Posterior cingulate gyrus (tissue), 11 donors: Measurements from ENCODE around the gene GATA2.
A peak's percentile ranks its signal among the peaks of the same experiment; 100 is the strongest.

Source experiments
- DNase-seq, 10 donors: peaks; one replicate each; pipeline versions ENCODE4 v3.0.0 to v3.0.0-alpha.2; 2020 to 2021; ENCODE audit warnings: mixed read lengths in 3 of 10
- intact Hi-C: fragments of 100-400 bp; cut with DNase I; formaldehyde crosslinking; loops from one replicate; pipeline ENCODE4 v1.15.1; 2023

GATA2 gene

GRCh38 chr3:128462931-128463330 lies 30.1 kb downstream of the GATA2 start:
- intact Hi-C loops, result no loop called here
- peak in 1 of 10 donors; percentile 27 for DNase-seq

- peak in 2 of 10 donors; percentile 55 to 78 for DNase-seq
- intact Hi-C loops, result no loop called here
Measured at GRCh38 chr3:128462341-128462910, 30.6 kb downstream of the GATA2 start.

- intact Hi-C loops, result no loop called here
- peak in 2 of 10 donors; percentile 35 to 62 for DNase-seq
Measured at GRCh38 chr3:128461731-128462130, 31.3 kb downstream of the GATA2 start.

GRCh38 chr3:128459461-128459820 lies 33.6 kb downstream of the GATA2 start:
- DNase-seq, result peak in 2 of 10 donors; percentile 46 to 74
- intact Hi-C loops, result no loop called here

GRCh38 chr3:128458746-128459460 lies 34.1 kb downstream of the GATA2 start:
- DNase-seq, result peak in 2 of 10 donors; percentile 55 to 65
- intact Hi-C loops, result no loop called here

GRCh38 chr3:128457937-128458336 lies 35.1 kb downstream of the GATA2 start:
- DNase-seq, result peak in 2 of 10 donors; percentile 45 to 47
- intact Hi-C loops, result no loop called here

GRCh38 chr3:128456776-128457715 lies 36.0 kb downstream of the GATA2 start:
- intact Hi-C loops, result no loop called here
- DNase-seq, result peak in 2 of 10 donors; percentile 42 to 66

GRCh38 chr3:128455786-128456748 lies 36.9 kb downstream of the GATA2 start:
- intact Hi-C loops, result no loop called here

GRCh38 chr3:128455116-128455515 lies 37.9 kb downstream of the GATA2 start:
- DNase-seq, result peak in 3 of 10 donors; percentile 8 to 52 (median 28)
- intact Hi-C loops, result no loop called here

More at GRCh38 chr3:128455786-128456748, 36.9 kb downstream of the GATA2 start:
- DNase-seq, result peak in 3 of 10 donors; percentile 48 to 76 (median 54)

GRCh38 chr3:128454310-128454618 lies 38.7 kb downstream of the GATA2 start:
- DNase-seq, result peak in 2 of 10 donors; percentile 24 to 59
- intact Hi-C loops, result no loop called here

GRCh38 chr3:128453501-128454309 lies 39.3 kb downstream of the GATA2 start:
- intact Hi-C loops, result no loop called here
- peak in 2 of 10 donors; percentile 55 to 69 for DNase-seq

GRCh38 chr3:128452678-128453275 lies 40.2 kb downstream of the GATA2 start:
- peak in 2 of 10 donors; percentile 20 to 73 for DNase-seq
- intact Hi-C loops, result no loop called here

- intact Hi-C loops, result no loop called here
- DNase-seq, result peak in 1 of 10 donors; percentile 57
Measured at GRCh38 chr3:128452120-128452519, 40.9 kb downstream of the GATA2 start.

- DNase-seq, result no peak
- intact Hi-C loops, result no loop called here
Measured at GRCh38 chr3:128449111-128449638, 43.8 kb downstream of the GATA2 start.

- intact Hi-C loops, result no loop called here
Measured at GRCh38 chr3:128448491-128448890, 44.5 kb downstream of the GATA2 start.

GRCh38 chr3:128447561-128448013 lies 45.4 kb downstream of the GATA2 start:
- no peak for DNase-seq
- intact Hi-C loops, result no loop called here

More at GRCh38 chr3:128448491-128448890, 44.5 kb downstream of the GATA2 start:
- no peak for DNase-seq

- intact Hi-C loops, result no loop called here
- no peak for DNase-seq
Measured at GRCh38 chr3:128446821-128447220, 46.2 kb downstream of the GATA2 start.

GRCh38 chr3:128445357-128445756 lies 47.6 kb downstream of the GATA2 start:
- intact Hi-C loops, result no loop called here
- no peak for DNase-seq
